Measurements from ENCODE around the gene ESYT2.

ESYT2 gene

GRCh38 chr7:158824028-158824427 is 5.3 kb downstream of the ESYT2 start:
- H3K27me3 ChIP-seq: no peaks in the 10 kb centered on the region
- no peak overlapping the region for H3K4me3 ChIP-seq (ENCODE audit: low read depth in 1 of 2, low read length in 1 of 2)
- TF ChIP-seq CTCF (IDR thresholded peaks at IDR 0.05): no peak
- no peaks in the 10 kb centered on the region for H3K36me3 ChIP-seq
- peaks cover 37 to 39% of the 10 kb centered on the region in 2 experiments for H3K4me1 ChIP-seq (ENCODE audit: control insufficient read depth in 1 of 2, insufficient read depth in 1 of 2, low read depth in 1 of 2, low read length in 1 of 2)
- H3K27ac ChIP-seq: peak overlapping the region; percentile 54
- no peaks in the 10 kb centered on the region for H3K9me3 ChIP-seq

GRCh38 chr7:158821171-158822031 is 7.9 kb downstream of the ESYT2 start:
- Histone ChIP-seq H3K4me3 (ENCODE audit: low read depth in 1 of 2, low read length in 1 of 2) (no peak overlapping the region), H3K27me3 (no peaks in the 10 kb centered on the region), H3K27ac (peak overlapping the region; percentile 50), H3K9me3 (no peaks in the 10 kb centered on the region), H3K36me3 (no peaks in the 10 kb centered on the region), H3K4me1 (ENCODE audit: control insufficient read depth in 1 of 2, insufficient read depth in 1 of 2, low read depth in 1 of 2, low read length in 1 of 2) (peaks cover 32 to 36% of the 10 kb centered on the region in 2 experiments)
- no peak for TF ChIP-seq CTCF (IDR thresholded peaks at IDR 0.05)

- no peaks in the 10 kb centered on the region for H3K36me3 ChIP-seq
- H3K27me3 ChIP-seq: no peaks in the 10 kb centered on the region
- H3K27ac ChIP-seq: peak overlapping the region; percentile 50
- H3K9me3 ChIP-seq: no peaks in the 10 kb centered on the region
- TF ChIP-seq CTCF (IDR thresholded peaks at IDR 0.05): no peak
- H3K4me3 ChIP-seq (ENCODE audit: low read depth in 1 of 2, low read length in 1 of 2): no peak overlapping the region
- H3K4me1 ChIP-seq (ENCODE audit: control insufficient read depth in 1 of 2, insufficient read depth in 1 of 2, low read depth in 1 of 2, low read length in 1 of 2): peaks cover 32 to 36% of the 10 kb centered on the region in 2 experiments
Observed at GRCh38 chr7:158820656-158821055, 8.7 kb downstream of the ESYT2 start.

- no peak for TF ChIP-seq CTCF (IDR thresholded peaks at IDR 0.05)
- H3K27ac ChIP-seq: peak overlapping the region; percentile 83
- no peaks in the 10 kb centered on the region for H3K36me3 ChIP-seq
- H3K4me1 ChIP-seq (ENCODE audit: control insufficient read depth in 1 of 2, insufficient read depth in 1 of 2, low read depth in 1 of 2, low read length in 1 of 2): peaks cover 32 to 45% of the 10 kb centered on the region in 2 experiments
- H3K27me3 ChIP-seq: no peaks in the 10 kb centered on the region
- no peaks in the 10 kb centered on the region for H3K9me3 ChIP-seq
- H3K4me3 ChIP-seq (ENCODE audit: low read depth in 1 of 2, low read length in 1 of 2): no peak overlapping the region
Observed at GRCh38 chr7:158819571-158820203, 9.6 kb downstream of the ESYT2 start.

- peak overlapping the region; percentile 83 for H3K27ac ChIP-seq
- no peak for TF ChIP-seq CTCF (IDR thresholded peaks at IDR 0.05)
- H3K36me3 ChIP-seq: no peaks in the 10 kb centered on the region
- peaks cover 28 to 41% of the 10 kb centered on the region in 2 experiments for H3K4me1 ChIP-seq (ENCODE audit: control insufficient read depth in 1 of 2, insufficient read depth in 1 of 2, low read depth in 1 of 2, low read length in 1 of 2)
- H3K27me3 ChIP-seq: no peaks in the 10 kb centered on the region
- no peaks in the 10 kb centered on the region for H3K9me3 ChIP-seq
- peak overlapping the region in 1 of 2 experiments; percentile 31 for H3K4me3 ChIP-seq (ENCODE audit: low read depth in 1 of 2, low read length in 1 of 2)
Observed at GRCh38 chr7:158818325-158819213, 10.7 kb downstream of the ESYT2 start.

Measured in neutrophil (primary cell).